HG03025 (cell line): Measurements from ENCODE around the gene GCNT2.
"Not testable (repeated sequence)": the region's sequence is repeated elsewhere in the genome, so short reads cannot be mapped to it uniquely, and the experiment has no call there.

Experiments
- ATAC-seq: cut with Tn5 transposase; IDR thresholded peaks from one replicate; pipeline ENCODE4 v1.9.1; 2021; ENCODE audit warnings: mild to moderate bottlenecking, moderate library complexity; ENCODE audit not compliant: unreplicated experiment, low FRiP score

The GCNT2 gene

DNA sequence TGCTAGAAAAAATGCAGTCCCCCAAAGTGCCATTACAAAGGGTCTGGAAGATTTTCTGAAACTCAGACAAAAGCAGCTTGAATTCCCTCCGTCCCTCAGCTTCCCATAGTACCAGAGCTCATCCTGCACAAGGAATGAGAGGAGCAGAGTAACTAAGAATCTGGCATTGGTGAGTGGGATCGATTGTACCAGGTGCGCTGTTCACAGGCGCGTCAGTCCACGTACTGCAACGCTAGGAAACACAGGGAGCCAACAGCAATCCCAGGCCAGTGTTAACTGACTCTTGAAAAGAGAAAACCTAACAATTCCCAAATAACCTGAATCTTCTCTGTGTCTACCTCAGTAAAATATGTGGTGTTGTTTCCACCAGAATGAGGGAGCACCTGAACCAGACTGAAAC is 77.9 kb downstream of the GCNT2 start:
- ATAC-seq: no peak

DNA sequence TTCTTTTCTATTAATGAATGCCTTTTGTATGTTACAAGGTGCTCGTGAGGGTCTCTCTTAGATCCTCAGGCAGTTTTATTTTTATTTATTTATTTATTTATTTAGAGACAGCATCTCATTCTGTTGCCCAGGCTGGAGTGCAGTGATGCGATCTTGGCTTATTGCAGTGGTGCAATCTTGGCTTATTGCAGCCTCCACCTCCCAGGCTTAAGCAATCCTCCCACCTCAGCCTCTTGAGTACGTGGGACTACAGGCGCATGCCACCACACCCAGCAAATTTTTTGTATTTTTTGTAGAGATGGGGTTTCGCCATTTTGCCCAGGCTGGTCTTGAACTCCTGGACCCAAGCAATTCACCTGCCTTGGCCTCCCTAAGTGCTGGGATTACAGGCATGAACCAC is 79.5 kb downstream of the GCNT2 start:
- ATAC-seq: not testable (repeated sequence)

DNA sequence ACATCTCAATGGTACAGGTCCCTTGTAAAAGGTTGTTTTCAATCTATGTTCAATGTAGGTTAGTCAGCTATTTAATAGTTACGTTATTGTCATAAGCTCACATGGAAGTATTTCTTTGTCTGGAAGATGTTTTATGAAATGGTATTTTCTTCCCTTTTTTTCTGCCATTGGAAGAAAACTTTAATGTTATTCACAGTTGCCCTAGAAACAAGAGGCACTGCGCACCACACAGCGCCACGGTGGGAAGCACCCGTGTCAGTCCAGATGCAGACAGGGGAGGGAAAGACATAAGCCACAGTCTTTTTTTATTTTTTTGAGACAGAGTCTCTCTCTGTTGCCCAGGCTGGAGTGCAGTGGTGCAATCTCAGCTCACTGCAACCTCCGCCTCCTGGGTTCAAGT is 82.1 kb downstream of the GCNT2 start:
- ATAC-seq: no peak

DNA sequence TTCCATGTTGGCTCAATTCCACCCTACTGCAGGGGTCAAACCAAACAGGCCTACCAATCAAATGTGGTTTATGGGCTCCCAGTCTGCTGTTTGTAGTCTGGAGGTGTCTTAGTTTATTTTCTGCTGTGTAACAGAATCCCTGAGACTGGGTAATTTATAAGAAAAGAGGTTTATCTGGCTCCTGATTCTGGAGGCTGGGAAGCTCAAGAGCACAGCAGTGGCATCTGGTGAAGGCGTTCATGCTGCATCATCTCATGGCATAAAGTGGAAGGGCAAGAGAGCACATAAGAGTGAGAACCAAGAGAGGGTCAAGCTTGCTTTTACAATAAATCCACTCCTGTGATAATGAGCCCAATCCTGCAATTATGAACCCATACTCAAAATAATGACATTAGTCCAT is 87.9 kb downstream of the GCNT2 start:
- no peak for ATAC-seq

- no peak for ATAC-seq
Observed at GRCh38 chr6:10610289-10610688, 89.1 kb downstream of the GCNT2 start.

DNA sequence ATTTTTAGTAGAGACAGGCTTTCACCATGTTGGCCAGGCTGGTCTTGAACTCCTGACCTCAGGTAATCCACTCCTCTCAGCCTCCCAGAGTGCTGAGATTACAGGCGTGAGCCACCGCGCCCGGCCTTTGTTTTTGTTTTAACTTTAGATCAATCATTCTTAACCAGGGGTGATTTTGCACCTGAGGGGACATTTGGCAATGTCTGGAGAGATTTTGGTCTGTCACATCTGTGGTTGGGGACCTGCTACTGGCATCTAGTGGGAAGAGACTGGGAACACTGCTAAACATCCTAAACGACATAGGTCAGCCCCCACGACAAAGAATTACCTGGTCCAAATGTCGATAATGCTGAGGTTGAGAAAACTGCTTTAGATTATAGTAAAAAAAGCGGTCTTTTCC is 91.0 kb downstream of the GCNT2 start:
- no peak for ATAC-seq

DNA sequence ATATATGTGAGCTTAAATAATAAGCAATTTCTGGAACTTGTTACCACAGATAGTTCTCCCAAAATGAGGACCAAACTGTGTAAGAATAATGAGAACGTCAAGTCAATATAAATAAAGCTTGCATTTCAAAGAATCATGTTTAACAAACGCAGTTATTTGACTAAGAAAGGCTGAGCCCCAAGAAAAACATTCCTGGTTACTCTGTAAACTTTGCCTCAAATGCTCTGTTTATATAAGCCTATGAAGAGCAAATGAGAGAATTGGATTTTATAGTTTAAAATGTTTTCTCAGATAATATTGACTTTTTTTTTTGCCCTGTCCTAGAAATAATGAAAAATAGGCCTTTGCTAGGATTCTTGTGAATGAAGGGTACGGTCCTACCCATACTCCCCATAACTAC is 91.9 kb downstream of the GCNT2 start:
- no peak for ATAC-seq

GRCh38 chr6:10613723-10614122 is 92.6 kb downstream of the GCNT2 start:
- ATAC-seq: no peak

- no peak for ATAC-seq
Observed at GRCh38 chr6:10615675-10616074, 94.5 kb downstream of the GCNT2 start.

GRCh38 chr6:10616266-10616665 is 95.1 kb downstream of the GCNT2 start:
- ATAC-seq: not testable (repeated sequence)

GRCh38 chr6:10617008-10617696 is 96.0 kb downstream of the GCNT2 start:
- ATAC-seq: no peak

DNA sequence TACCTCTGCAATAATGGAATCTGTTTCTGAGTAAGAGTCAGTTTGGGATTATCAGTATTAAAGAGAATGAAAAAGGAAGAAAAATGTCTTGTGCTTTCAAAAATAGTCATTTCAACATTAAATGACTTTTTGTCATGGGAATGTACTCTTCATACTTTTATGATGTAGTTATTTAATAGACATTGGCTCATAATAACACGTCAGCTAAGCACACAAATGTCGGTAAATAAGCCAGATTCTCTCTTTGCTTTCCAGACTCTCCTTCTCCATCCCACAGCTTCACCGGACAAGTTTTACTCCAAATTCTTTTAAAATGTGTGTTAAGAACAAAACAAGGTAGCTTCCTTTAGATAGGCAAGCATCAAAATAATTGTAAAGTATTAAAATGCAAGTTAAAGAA is 97.3 kb downstream of the GCNT2 start:
- no peak for ATAC-seq

DNA sequence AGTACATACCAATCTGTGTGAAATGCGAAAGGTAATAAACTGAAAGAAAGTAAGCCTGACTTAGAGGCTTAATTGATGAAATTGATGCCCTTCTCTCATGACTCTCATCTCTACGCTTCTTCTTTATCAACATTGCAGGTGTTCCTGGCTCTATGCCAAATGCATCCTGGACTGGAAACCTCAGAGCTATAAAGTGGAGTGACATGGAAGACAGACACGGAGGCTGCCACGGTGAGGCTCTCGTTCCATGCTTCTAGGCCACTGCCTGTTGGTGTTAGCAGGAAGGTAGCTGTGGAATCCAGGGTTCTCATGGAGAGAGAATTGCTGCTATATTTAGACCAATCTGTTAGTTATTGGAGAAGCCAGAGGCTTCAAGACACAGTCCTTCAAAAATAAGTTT is 100.1 kb downstream of the GCNT2 start:
- no peak for ATAC-seq

GRCh38 chr6:10621847-10622246 is 100.7 kb downstream of the GCNT2 start:
- no peak for ATAC-seq

GRCh38 chr6:10624836-10625235 is 103.7 kb downstream of the GCNT2 start:
- no peak for ATAC-seq

- no peak for ATAC-seq
Observed at GRCh38 chr6:10626154-10626741, 105.1 kb downstream of the GCNT2 start.

DNA sequence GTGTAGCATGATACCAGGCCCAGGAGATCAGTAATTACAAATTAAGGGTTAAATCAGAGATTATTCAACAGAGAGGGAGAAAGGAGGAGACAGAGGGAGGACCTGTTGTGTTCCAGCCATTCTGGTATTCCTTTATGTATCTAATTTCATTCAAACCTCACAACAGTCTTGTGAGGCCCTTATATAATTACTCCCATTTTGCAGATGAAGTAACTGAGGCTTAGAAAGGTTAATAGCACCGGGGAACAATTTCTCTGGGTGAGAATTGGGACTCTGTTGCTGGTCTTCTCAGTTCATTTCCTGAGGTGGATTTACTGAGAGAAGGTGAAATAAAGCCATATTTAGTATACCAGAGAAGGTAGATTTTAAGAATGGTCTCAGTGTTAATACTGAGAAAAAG is 106.6 kb downstream of the GCNT2 start:
- no peak for ATAC-seq

GRCh38 chr6:10630178-10630577 is 109.0 kb downstream of the GCNT2 start:
- no peak for ATAC-seq

DNA sequence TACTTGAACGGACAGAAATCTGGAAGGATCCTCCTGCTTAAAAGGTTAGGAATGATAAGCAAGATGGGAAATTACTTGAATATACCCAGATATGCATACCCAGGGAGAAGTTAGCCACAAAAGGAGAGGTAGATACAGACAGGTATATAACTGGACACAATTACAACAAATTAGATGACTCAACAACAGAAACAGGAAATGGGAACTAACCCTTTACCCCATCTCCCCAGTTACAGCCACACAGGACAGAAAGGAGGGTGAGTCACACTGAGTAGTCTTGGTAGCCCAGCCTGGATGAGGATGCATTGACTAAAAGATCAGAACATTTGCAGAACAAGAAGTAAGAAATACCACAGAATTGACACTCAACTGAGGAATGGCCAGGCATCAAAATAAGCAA is 112.1 kb downstream of the GCNT2 start:
- ATAC-seq: peak; percentile 59

- no peak for ATAC-seq
Observed at GRCh38 chr6:10640412-10640811, 119.3 kb downstream of the GCNT2 start.

DNA sequence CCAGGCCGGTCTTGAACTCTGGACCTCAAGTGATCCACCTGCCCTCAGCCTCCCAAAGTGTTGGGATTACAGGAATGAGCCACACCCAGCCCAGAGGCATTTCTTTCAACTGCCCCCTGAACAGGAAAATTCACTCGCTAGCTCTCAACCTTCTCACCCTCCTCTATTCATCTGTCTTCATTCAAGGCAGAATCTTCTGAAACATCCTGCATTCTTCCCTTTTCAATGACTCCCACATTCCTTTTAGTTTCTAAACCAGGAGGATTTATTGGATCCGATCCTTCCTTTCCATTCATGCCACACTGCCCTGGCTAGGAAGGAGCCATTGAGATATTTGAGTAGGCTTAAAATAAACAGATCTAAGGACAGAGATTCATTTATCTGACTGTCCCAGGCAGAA is 120.4 kb downstream of the GCNT2 start:
- ATAC-seq: no peak

- ATAC-seq: no peak
Observed at GRCh38 chr6:10643201-10643651, 122.1 kb downstream of the GCNT2 start.
